Tongue (tissue), 2 donors: Measurements from ENCODE around the gene TCP11L1. TPM values are rescaled to one million over a fixed set of nuclear protein-coding genes. Genes with fewer than 3 reads are reported as not detected.
"Not testable (repeated sequence)": the region's sequence is repeated elsewhere in the genome, so short reads cannot be mapped to it uniquely, and the experiment has no call there.

Experiments
- DNase-seq: peaks from one replicate; pipeline ENCODE4 v3.0.0-alpha.2; 2015
- total RNA-seq: library from RNA; depleted of rRNA; stranded (reverse); fragments of >200 nt; gene quantifications from one replicate; pipeline ENCODE4 v1.2.3, GENCODE V29; 2014

The TCP11L1 gene
- total RNA-seq, 1 donor from 2014 or later: 21.0 TPM

- no peak for DNase-seq
Observed at GRCh38 chr11:33033493-33033892, 5.9 kb upstream of the TCP11L1 start.

DNA sequence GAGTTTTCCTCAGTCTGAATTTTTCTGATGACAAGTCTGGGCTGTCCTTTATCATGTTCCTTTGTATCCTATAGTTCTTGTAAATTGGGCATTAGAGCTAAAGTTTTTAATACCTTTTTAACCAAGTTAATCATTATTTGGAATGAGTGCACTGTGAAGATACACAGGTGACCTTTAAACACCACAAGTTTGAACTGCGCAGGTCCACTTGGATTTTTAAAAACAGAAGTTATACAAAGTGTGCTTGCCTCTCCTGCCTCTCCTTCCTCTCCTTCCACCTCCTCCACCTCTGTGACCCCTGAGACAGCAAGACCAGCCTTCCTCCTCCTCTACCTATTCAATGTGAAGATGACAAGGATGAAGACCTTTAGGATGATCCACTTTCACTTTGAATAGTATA is 4.4 kb upstream of the TCP11L1 start:
- DNase-seq: no peak

- DNase-seq: peak; percentile 61
Observed at GRCh38 chr11:33040033-33040861, 875 bp downstream of the TCP11L1 start.

DNA sequence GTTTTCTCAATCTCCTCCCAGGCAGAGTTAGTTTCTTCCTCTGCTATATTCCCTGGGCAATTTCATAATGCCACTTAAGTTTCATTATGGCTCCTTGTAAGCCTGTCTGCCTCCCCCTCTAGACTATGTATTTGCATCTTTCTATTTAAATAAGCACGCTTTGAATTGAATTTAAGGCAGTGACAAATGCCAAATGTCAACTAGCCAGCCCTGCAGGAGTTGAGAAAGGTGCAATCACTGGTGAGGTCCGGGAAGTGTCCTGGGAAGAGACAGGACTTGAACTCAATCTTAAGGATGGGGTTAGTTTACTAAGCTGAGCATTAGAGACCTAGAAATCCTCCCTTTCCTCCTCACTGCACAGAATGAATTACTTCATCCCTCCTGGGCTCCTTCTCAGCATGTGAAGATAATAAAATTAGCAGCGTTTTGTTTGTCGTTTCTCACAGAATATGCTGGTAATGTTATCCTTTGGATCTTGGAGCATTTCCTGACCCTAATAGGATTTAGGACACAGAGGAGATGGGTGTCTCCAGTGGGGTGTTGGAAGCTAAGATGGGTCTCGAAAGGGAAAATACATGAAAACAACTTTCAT is 1.6 kb downstream of the TCP11L1 start:
- no peak for DNase-seq

DNA sequence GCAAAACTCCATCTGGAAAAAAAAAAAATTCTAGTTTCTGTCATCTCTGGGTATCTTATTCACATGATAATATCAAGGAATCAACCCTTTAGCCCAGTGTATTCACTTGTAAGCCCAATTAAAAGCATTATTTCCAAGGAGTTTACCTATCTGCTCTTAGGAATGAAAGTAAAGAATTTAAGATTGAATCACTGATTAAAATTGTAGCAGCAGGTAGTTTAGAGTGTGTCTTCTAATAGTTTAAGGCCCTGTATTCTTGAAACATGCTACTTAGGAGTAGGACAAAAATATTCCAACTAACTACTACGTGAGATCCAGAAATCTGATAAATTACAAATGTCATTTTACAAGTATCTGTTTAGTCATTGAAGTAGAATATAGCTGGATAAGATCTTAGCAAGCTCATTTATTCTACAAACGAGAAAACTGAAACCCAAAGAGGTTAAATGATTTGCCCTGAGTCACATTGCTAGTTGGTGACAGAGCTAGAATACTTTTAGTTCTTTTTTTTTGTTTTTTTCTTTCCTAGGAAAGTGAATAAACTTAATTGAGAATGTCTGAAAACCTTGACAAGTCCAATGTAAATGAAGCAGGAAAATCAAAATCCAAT is 4.0 kb downstream of the TCP11L1 start:
- DNase-seq: no peak

DNA sequence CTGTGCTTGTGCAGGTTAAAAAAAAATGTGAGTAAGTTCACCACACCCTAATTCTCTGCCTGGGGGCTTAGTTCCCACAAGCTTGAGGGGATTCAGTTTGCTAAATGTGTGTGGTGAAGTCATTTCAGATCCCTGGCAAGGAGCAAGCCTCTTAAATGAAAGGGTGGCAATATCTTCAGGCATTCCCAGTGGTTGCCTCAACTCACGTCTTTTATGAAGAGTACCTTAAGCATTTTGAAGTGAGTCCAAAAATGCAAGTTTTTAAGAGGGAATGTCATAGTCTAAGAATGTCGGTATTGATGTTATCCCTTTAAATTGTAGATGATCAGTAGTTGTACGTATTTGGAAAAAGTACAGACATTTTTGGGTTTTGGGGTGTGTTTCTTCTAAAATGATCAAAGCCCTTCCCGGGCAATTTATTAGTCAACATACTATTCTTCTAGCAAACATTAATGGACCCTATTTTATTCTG is 4.9 kb downstream of the TCP11L1 start:
- DNase-seq: no peak

GRCh38 chr11:33045551-33046255 is 6.3 kb downstream of the TCP11L1 start:
- DNase-seq: no peak

DNA sequence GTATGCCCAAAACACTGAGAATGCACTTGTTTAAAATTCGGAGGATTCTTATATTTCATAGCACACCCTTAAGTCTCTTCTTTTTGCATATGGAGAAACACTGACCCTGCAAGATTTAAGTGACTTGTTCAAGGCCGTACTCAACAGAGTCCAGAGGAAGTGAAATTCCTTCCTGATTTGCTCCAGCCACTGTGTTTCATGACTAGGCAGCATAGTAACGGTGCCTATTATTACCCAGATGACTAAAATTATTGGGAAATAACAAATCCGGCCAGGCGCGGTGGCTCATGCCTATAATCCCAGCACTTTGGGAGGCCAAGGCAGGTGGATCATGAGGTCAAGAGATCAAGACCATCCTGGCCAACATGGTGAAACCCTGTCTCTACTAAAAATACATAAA is 9.3 kb downstream of the TCP11L1 start:
- not testable (repeated sequence) for DNase-seq

DNA sequence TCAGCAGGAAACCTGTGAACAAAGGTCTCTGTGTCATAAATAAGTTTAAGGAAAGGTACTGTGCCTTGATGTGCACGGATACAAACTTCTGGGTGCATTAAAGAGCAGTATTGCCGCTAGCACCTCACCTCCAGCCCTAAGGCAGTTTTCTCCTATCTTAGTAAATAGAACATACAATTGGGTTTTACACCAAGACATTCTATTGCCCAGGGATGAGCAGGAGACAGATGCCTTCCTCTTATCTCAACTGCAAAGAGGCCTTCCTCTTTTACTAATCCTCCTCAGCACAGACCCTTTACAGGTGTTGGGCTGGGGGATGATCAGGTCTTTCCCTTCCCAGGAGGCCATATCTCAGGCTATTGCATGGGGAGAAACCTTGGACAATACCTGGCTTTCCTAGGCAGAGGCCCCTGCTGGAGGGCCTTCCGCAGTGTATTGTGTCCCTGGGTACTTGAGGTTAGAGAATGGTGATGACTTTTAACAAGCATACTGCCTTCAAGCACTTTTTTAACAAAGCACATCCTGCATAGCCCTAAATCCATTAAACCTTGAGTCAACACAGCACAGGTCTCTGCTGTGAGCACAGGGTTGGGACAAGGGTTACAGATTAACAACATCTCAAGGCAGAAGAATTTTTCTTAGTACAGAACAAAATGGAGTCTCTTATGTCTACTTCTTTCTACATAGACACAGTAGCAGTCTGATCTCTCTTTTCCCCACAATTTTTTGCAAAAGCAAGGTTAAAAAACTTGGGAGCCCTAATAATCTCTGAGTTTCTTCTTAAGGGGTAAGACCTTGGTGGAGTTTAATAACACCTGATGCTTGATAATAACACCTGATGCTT is 10.4 kb downstream of the TCP11L1 start:
- DNase-seq: not testable (repeated sequence)

DNA sequence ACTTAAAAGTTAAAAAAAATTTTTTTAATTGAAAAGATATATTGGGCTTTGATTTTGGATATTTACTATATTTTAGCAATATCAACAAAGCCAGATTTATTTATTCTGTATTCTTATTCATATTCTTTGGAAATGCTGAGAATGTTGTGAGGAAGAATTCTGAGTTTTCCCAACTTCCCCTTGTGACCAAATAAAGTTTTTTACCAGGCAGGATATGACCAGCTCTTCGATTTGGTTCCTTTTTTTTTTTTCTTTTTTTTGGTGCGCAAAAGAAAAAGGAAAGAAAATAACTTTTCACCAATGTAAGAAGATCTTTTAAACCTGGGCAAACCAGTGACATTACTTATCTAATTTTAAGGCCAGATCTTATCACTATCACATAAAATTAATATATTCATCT is 12.9 kb downstream of the TCP11L1 start:
- no peak for DNase-seq

DNA sequence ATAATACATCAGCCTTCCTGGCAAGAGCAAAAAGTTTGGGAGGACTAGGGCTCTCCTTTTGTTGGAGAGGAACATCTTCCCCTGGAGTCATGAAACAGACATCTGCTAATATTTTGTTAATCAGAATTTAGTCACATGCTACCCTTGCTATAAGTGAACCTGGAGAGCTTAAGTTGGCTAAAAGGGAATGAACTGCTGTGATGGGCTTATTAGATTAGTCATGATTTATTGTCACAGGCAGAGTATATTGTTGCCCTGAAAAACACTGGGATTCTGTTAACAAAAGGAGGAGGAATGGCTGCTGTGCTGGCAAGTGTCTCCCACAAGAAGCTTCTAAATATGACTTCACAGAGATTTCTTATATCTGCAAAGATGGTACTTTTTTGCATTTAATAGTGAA is 16.0 kb downstream of the TCP11L1 start:
- DNase-seq: no peak

- DNase-seq: no peak
Observed at GRCh38 chr11:33057284-33057683, 17.9 kb downstream of the TCP11L1 start.

GRCh38 chr11:33059331-33060007 is 20.1 kb downstream of the TCP11L1 start:
- no peak for DNase-seq

- DNase-seq: peak; percentile 32
Observed at GRCh38 chr11:33060271-33060670, 20.9 kb downstream of the TCP11L1 start.

DNA sequence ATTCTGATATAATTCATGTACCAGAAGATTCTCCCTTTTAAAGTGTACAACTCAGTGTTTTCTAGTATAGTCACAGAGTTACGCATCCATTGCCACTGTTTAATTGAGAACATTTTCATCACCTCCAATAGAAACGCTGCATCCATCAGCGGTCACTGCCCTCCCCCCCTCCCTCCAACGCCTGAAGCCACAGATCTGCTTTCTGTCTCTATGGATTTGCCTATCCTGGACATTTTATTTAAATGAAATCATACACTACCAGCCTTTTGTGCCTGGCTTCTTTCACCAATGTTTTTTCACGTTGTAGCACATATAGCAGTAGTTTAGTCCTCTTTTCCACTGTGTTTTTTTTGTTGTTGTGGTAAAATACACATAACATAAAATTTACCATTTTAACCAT is 22.8 kb downstream of the TCP11L1 start:
- no peak for DNase-seq

- DNase-seq: no peak
Observed at GRCh38 chr11:33063326-33063881, 24.0 kb downstream of the TCP11L1 start.

DNA sequence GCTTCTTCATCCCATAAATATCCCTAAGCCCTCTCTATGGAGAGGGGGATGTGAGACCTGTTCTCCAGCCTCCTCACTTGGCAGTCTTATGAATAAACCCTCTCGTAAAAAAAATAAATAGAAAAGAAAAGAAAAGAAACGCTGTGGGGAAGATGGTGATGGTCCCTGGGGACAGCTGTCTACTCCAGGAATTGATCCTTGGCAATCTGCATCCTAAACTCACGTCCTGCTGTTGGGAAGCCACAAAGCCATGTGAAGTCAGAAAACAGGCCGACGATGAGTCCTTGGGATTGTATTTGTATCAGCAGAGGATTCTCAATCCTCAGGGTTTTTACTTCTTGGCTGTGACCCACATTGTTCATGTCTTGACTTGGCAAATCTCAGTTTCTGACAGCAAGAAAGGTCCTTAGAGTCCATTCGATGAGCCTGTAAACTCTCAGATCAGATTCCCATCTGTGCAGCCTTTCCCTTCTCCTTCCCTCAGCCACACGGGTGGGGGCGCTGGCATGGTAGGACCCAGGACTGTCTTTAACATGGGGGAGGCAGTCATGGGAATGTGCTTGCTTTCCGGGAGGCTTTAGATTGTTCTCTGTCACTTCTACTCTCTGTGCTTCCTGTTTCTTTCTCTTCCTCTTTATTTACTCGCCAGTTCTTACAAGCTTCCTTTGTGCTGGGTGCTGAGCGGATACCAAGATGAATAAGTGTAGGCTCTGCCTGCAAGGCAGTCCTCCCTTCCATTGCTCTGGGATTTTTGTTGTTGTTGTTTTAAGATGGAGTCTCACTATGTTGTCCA is 24.9 kb downstream of the TCP11L1 start:
- DNase-seq: no peak

DNA sequence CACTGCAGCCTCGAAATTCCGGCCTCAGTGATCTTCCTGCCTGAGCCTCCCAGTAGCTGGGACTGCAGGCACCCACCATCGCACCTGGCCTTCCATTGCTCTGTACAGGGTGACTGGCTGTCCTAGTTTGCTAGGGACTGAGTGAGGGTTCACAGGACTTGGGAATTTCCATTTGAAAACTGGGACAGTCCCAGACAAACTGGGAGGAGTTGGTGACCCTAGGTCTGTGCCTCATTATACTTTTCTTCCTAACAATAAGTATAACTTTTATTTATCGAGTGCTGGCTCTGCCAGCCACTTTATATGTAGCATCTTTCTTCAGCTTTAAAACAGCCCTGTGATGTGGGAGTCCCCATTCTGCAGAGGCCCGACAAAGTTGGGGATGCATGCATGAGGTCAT is 25.5 kb downstream of the TCP11L1 start:
- DNase-seq: no peak

GRCh38 chr11:33065445-33066178 is 26.2 kb downstream of the TCP11L1 start:
- peak; percentile 77 for DNase-seq
